GM23338 (cell line): ENCODE data around the gene ARHGEF28.

ENCODE experiments used
- CREB1 ChIP-seq: fragments of 250-450 bp; sonication (Bioruptor Pico); IDR thresholded peaks from 2 replicates; pipeline ENCODE4 v1.5.0; 2020; ENCODE audit warnings: low read depth, mild to moderate bottlenecking, moderate library complexity
- EZH2 ChIP-seq: fragments of 200-600 bp; sonication (generic); IDR thresholded peaks from one replicate; pipeline ENCODE4 v1.8.0; 2017; ENCODE audit warnings: antibody characterized with exemption, mild to moderate bottlenecking, low read depth; ENCODE audit not compliant: unreplicated experiment
- EZH2phosphoT487 ChIP-seq: fragments of 200-600 bp; sonication (generic); IDR thresholded peaks from one replicate; pipeline ENCODE4 v1.8.1; 2018; ENCODE audit warnings: antibody characterized with exemption; ENCODE audit not compliant: unreplicated experiment
- NANOG ChIP-seq: IDR thresholded peaks from 2 replicates; pipeline ENCODE4 v1.6.1; 2016; ENCODE audit warnings: antibody characterized with exemption, borderline replicate concordance
- POLR2AphosphoS5 ChIP-seq: IDR thresholded peaks from 2 replicates; pipeline ENCODE4 v1.6.1; 2016; ENCODE audit warnings: antibody characterized with exemption, low read depth
- ZNF331 ChIP-seq: fragments of 250-450 bp; sonication (Bioruptor Pico); IDR thresholded peaks from 2 replicates; pipeline ENCODE4 v1.5.0; 2020; ENCODE audit warnings: low read depth, mild to moderate bottlenecking, moderate library complexity
- TF ChIP-seq, protein P1 (sequence below), 2 experiments: fragments of 200-600 bp in 1 of 2; sonication (generic) in 1 of 2; conservative IDR thresholded peaks; 2 replicates each; pipeline versions ENCODE4 v1.5.1 to v1.6.1; 2016 to 2017; ENCODE audit warnings: antibody characterized with exemption in 2 of 2, low read depth in 2 of 2, mild to moderate bottlenecking in 2 of 2, moderate library complexity in 1 of 2

DNA sequence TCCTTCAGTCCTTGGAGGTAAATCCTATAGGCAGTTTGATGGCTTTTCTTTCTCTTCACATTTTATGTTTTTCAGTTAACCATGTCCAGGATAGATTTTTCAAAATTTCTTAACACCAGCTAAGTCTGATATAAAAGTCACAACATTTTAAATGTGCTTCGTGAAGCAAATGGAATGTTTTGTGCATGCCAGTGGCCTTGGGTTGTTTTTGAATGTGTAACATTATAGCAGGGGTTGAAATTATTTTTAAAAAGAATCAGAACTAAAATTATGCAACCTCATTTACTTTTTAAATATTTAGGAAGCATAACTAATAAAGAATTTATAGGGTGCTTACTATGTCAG, 201.1 kb downstream of the ARHGEF28 start:
- TF ChIP-seq EZH2: no peak
- TF ChIP-seq, protein P1, sequence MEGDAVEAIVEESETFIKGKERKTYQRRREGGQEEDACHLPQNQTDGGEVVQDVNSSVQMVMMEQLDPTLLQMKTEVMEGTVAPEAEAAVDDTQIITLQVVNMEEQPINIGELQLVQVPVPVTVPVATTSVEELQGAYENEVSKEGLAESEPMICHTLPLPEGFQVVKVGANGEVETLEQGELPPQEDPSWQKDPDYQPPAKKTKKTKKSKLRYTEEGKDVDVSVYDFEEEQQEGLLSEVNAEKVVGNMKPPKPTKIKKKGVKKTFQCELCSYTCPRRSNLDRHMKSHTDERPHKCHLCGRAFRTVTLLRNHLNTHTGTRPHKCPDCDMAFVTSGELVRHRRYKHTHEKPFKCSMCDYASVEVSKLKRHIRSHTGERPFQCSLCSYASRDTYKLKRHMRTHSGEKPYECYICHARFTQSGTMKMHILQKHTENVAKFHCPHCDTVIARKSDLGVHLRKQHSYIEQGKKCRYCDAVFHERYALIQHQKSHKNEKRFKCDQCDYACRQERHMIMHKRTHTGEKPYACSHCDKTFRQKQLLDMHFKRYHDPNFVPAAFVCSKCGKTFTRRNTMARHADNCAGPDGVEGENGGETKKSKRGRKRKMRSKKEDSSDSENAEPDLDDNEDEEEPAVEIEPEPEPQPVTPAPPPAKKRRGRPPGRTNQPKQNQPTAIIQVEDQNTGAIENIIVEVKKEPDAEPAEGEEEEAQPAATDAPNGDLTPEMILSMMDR (conservative IDR thresholded peaks at IDR 0.05; ENCODE audit: low read depth in 2 of 2): no peak
- no peak for TF ChIP-seq POLR2AphosphoS5
- no peak for TF ChIP-seq NANOG
- TF ChIP-seq CREB1 (CRISPR knock-in tag): no peak
- TF ChIP-seq EZH2phosphoT487: no peak
- TF ChIP-seq ZNF331 (CRISPR knock-in tag): no peak
